C4-2B (cell line): Measurements from ENCODE around the gene ZNF598.

Experiments
- H3K27ac ChIP-seq: fragments of 450-650 bp; 2 replicates; pipeline ENCODE4 v1.5.1; 2017
- ZFX ChIP-seq: fragments of 450-650 bp; IDR thresholded peaks from 2 replicates; pipeline ENCODE4 v1.6.1; 2017
- TF ChIP-seq, protein P1 (sequence below): fragments of 450-650 bp; conservative IDR thresholded peaks from 2 replicates; pipeline ENCODE4 v1.5.1; 2017; ENCODE audit warnings: mild to moderate bottlenecking

ZNF598 gene

DNA sequence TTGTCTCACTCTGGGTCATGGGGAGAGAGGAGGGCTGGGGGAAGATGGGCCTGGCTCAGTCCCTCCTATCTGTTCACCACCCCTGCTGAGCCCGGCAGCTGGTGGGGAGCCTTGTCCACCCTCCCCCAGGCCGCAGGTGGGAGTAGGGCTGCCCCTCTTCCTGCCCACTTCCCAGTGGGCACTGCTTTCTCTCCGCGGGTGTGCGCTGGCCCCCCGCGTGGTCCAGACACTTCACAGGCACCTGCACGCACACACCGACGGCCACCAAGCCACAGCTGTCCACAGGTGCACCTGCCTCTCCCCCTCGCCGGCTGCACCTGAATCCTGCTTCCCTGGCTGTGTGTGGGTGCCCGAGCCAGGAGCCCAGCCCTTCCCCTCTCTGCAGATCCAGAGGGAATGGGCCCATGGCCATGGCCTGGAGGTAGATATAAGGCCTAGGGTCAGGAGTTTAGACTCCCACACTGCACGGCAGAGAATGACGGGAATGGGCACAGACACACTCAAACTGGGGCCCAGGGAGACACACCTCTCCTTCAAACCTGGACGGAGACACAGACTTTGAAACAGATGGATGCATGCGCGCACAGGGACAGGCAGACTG, 19.1 kb upstream of the ZNF598 start:
- TF ChIP-seq, protein P1, sequence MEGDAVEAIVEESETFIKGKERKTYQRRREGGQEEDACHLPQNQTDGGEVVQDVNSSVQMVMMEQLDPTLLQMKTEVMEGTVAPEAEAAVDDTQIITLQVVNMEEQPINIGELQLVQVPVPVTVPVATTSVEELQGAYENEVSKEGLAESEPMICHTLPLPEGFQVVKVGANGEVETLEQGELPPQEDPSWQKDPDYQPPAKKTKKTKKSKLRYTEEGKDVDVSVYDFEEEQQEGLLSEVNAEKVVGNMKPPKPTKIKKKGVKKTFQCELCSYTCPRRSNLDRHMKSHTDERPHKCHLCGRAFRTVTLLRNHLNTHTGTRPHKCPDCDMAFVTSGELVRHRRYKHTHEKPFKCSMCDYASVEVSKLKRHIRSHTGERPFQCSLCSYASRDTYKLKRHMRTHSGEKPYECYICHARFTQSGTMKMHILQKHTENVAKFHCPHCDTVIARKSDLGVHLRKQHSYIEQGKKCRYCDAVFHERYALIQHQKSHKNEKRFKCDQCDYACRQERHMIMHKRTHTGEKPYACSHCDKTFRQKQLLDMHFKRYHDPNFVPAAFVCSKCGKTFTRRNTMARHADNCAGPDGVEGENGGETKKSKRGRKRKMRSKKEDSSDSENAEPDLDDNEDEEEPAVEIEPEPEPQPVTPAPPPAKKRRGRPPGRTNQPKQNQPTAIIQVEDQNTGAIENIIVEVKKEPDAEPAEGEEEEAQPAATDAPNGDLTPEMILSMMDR = no peak
- TF ChIP-seq ZFX = no peak
- peak overlapping the region; percentile 97; the same call in 1 of the 2 replicates for H3K27ac ChIP-seq

DNA sequence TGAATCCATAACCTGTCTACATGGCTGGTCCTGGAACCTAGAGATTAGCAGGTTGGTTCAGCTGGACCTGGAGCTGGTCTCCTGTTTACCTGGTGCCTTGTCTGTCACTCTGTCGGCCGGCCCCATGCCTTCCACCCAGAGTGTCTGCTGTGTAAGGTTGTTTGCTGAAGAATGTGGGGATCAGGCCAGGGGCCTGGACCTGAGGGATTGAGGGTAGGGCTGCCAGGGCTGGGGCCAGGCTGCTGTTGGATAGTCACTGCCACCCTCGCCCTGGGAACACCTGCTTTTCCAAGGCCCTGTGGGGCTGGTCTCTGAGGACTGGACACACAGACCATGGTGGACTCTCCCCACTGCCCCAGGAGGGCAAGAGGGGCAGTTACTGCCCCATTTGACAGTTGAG, 18.5 kb upstream of the ZNF598 start:
- peak overlapping the region; percentile 97 for H3K27ac ChIP-seq

DNA sequence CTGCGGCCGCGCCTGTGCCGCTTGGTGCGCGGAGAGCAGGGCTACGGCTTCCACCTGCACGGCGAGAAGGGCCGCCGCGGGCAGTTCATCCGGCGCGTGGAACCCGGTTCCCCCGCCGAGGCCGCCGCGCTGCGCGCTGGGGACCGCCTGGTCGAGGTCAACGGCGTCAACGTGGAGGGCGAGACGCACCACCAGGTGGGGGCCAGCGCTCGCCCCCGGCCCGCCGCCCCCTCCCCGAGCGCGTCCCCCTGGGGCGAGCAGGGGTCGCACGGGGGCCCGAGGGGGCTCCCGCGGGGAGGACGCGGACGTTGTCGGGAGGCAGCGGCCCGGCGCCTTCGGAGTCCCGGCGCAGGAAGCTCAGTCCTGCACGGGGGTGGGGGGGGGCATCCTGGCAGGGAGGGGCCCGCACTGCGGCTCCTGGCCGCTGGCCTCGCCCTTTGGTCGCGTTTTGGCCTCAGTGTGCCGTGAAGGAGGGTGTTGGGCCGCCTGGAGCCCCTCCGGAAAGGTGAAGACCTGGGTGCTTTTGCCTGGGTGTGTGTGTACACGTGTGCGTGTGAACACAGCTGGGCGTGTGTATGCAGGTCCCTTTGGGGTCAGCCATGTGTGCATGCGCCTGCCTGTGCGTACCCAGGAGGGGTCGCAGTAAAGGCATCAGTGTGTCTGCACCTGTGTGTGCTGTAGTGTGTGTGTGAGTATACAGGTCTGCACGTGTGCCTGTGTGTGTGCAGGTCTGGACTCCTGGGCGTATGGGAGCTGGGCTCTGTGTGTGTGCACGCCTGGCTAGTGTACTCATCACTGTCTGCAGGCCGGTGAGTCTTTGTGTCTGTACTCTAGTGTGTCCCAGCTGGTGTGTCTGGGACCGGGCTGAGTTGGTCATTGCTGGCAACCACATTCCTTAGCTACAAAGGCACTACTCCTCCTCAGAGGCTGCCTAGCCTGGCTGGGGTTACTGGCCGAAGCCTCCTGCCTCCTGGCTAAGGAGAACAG, 17.7 kb upstream of the ZNF598 start:
- H3K27ac ChIP-seq = peak overlapping the region; percentile 97

More for the DNA sequence above, 18.5 kb upstream of the ZNF598 start:
- TF ChIP-seq, protein P1 = no peak
- no peak for TF ChIP-seq ZFX

DNA sequence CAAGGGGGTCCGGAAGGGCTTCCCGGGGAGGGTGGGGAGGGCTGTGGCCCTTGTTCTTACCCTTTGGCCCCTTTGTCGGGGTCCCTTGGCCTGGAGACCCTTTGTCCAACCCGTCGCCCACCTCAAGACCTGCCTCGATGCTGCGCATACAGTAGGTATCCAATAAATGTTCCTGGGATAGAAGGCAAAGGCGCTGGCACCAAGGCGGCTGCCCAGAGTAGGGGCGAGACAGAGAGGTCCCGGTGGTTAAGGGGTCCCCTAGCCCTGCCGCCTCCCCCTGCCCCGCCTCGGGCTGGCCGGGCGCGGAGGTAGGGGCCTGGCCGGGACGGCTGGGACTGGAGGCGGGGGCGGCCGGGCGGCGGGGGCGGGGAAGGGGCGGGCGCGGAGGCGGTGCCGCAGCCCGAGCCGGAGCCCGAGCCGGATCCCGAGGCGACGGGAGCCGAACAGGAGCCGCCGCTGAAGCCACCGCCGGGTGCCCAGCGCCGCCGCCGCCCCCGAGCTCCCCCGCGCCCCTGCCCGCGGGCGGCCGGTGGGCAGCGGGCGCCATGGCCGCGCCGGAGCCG, 16.9 kb upstream of the ZNF598 start, which contains the start of gene NHERF2:
TSS of gene NHERF2 (plus strand) at position 442 of the 563 bp plus-strand sequence. CDS start at position 546, 104 bp downstream.
- peak within 1 kb of the TSS; percentile 97 for H3K27ac ChIP-seq
- no peak for TF ChIP-seq ZFX
- TF ChIP-seq, protein P1 = no peak

More for the DNA sequence above, 17.7 kb upstream of the ZNF598 start:
- TF ChIP-seq, protein P1 = no peak; the same call in 1 of the 2 replicates
- no peak for TF ChIP-seq ZFX

DNA sequence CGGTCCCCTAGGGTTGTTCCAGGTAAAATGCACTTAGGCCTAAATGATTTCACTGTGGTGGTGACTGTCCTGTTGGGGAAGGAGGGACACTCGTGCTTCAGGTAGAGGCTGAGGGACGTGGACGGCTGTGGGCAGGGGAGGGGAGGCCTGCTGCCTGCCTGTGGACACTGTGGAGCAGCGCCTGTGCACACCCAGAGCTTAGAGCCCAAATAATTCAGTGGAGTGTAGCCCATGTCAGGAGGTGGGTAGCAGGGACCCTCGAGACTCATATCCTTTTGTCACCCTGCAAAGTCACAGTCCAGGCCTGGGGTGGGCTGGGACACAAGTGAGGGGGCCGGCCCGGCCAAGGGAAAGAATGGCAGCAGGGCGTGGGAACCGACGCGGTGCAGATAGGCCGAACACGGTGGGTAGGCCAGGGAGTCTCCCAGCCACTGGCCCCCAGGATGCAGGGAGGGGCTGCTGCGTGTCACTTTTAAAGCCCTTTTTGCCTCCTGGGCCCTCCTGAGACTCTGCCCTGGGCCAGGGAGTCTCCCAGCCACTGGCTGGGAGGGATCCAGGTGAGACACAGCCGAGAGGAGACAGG, 16.3 kb upstream of the ZNF598 start:
- H3K27ac ChIP-seq = peak overlapping the region; percentile 97
- no peak for TF ChIP-seq ZFX
- TF ChIP-seq, protein P1 = no peak

DNA sequence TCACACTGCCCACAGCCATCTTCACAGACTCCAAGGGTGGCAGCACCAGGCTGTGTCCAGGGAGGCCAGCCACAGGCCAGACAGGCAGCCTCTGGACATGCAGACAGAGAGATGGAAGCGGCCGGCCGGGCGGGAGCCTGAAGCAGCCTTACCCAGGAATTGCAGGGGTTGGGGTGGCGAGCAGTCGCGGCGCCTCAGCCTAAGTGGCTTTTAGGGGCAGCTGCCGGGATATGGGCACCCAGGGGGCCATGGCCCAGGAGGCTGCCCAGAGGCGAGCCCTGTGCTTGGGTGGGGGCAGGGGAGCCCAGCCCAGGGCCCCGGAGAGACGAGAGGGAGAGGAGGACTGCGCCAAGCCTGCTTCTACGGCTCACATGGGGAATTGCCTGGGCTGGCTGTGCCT, 15.6 kb upstream of the ZNF598 start:
- TF ChIP-seq, protein P1 = no peak
- H3K27ac ChIP-seq = peak overlapping the region; percentile 97; the same call in 1 of the 2 replicates
